Activated CD8-positive, alpha-beta memory T cell treated with anti-CD3 and anti-CD28 coated beads, Interleukin-2, amount 50 U/mL, for 1 hour (primary cell): ENCODE results near the gene DCLK2.

Experiments
- DNase-seq: peaks from one replicate; pipeline ENCODE4 v3.0.0-alpha.2; 2020; ENCODE audit errors: extremely low read depth

The DCLK2 gene

DNA sequence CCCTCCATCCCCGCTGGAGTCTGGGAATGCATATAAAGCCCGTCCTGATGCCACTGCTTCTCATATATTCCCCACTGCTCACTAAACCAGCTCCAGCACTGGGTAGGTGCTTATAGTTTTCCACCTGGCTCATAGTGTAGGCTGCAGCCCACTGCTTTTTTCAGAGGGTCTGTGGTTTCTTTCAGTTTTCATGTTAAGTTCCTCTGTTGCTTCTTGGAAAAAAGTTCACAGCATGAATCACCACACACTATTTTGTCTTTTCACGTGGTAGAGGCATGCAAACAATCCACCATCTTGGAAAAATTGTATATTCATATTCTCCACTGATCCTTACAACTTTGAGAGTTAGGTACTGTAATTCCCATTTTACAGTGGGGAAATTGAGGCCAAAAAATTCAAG lies 39.4 kb downstream of the DCLK2 start:
- DNase-seq = no peak

DNA sequence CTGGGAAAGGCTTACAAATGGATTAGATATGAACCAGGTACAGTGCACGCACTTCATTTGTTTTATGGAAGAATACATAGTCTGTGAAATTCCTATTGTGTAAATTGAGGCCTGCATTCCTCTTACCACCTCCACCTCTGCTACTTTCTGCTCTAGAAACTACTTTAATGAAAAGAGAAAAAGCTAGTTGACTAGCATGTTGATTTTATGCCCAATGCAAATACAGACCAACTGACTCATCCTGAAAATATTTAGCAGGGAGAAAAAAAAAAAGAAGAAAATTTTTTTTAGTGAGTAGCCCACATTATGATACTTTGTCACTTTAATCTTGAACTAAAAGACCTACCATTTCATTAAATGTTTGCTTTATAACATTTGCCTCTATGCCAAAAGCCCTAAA lies 41.2 kb downstream of the DCLK2 start:
- no peak for DNase-seq

DNA sequence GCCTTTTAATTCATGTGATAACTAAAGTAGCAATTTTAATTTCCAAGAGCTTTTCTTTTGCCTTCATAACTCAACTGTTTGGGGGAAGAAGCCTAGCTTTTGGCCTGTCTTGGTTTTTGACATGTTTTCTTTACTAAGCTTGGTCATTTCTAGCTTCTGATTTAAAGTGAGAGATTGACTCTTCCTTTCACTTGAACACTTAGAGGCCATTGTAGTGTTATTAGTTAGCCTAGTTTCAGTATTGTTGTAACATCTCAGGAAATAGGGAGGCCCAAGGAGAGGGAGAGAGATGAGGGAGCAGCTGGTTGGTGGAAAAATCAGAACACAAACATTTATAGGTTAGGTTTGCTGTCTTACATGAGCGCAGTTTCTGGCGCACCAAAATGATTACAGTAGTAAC lies 44.8 kb downstream of the DCLK2 start:
- no peak for DNase-seq

DNA sequence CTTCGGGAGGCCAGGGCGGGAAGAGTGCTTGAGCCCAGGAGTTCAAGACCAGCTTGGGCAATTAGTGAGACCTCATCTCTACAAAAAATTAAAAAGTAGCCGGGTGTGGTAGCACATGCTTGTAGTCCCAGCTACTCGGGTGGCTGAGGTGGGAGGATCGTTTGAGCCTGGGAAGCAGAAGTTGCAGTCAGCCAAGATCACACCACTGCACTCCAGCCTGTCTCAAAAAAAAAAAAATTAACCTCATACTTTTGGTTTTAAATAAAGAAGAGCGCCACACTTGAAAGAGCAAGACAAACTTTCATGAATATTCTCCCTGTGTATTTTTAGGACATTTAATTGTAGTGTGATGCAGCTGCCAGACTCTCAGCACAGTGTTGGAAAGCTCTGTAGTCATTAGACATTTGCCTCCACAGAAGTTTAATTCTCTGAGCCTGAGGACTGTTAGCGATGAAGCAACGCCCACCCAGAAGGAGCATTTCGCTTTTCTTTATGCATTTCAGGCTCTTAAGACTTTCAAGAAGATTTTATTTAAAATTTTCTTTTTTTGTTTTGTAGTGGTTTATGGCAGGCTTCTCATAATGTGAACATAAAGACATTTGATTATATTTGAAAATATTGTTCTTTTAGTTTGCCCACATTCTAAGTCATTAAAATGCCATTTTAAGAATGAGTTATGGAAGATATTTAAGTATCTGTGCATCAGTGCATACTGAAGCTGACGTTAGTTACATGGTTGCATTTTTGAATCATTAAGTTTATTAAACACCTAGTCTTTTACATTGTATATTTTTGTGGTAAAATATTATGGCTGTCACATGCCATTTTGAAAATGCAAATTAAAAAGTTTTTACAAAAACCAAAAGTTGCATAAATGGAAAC lies 45.8 kb downstream of the DCLK2 start:
- no peak for DNase-seq

DNA sequence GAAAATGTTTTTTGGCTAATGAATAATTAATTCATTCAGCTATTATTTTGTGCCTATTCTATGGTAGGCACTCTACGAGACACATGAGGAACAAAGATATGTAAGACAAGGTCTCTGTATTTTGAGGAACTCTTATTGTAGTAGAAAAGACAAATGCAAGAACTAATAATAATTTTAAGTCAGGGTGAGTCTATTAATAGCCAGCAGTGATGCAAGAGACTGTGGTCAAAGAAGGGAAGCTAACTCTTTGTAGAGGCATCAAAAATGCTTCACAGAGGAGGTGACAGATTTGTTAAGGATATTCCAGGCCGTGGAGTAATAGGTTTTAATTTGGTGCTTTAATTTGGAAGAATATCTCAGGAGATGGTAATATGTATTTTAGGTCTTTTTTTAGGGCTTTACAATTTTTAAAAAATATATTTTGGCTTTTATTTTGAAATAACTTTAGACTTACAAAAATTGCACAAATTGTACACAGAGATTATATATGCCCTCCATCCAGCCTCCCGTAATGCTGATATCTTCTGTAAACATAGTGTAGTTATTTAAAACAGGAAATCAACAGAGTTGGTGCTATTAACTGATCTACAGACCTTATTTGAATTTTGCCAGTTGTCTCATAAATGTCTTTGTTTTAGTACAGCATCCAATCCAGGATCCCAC lies 48.1 kb downstream of the DCLK2 start:
- no peak for DNase-seq

DNA sequence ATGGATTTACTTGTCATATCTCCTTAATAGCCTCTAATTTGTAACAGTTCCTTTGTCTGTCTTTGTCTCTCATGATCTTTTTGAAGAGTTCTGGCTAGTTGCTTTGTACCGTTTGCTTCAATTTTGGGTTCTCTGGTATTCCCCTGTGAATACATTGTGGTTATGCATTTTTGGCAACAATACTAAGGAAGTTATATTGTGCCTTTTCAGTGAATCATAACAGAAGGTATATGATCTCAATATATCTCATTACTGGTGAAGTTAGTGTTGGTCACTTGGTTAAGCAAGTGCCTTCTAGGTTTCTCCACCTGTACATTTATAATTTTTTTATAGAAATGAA lies 48.6 kb downstream of the DCLK2 start:
- DNase-seq = no peak

DNA sequence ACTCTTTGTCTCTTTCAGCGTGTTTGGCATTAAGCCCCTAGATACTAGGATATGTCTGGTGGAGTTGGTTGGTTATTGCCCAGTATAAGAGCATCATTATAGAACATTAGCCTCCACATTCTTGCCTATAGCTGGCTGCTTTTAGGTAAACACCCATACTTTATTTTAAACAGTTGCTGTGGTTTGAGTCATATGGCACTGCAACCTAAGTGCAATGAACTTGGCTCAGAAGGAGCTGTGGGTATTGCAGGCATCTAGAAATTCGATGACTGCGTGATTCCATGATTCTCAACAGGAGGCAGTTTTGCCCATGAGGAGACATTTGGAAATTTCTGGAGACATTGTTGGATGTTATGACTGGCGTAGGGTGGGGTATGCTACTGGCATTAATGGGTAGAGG lies 49.5 kb downstream of the DCLK2 start:
- no peak for DNase-seq

DNA sequence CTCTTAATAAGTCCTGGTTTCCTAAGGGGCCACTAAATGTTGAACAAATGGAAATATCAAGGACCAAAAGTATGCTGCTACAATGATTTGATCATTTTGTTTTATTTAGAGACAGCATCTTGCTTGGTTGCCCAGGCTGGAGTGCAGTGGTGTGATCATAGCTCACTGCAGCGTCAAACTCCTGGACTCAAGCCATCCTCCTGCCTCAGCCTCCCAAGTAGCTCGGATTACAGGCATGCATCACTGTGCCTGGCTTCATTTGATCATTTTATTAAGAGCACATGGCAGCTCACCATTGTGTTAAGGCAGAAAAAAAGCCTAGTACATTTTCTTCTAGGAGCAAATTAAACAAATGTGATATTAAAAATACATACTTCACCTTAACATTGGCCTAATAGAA lies 52.7 kb downstream of the DCLK2 start:
- no peak for DNase-seq

DNA sequence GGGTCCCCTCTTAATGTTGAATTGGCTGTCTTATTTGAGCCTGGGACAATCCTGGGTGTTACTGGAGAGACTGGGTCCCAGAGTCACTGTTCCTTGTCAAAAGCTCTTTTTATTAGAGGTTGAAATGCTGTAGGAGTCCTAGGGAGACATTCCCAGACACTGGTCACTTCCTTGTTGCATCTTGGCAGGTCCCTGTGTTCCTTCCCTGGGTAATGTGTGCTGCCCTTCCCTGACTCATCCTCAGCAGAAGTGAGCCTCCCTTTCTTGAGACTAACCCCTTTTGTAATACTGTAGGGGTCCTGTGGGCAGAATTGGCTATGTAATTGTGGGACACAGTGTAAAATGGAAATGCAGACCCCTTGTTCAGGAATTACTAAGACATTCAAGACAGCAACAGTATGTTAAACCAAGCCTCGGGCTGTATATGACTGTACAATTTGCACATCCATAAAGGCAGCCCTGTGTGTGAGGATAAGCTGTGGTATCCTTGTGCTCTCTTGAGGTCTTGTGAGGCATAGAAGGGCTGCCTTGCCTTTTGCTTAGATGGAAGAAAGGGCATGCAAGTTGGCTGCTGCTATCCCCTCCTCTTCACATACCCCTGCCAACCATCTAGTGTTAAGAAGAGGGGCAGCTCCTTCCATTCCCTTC lies 53.5 kb downstream of the DCLK2 start:
- DNase-seq = no peak

DNA sequence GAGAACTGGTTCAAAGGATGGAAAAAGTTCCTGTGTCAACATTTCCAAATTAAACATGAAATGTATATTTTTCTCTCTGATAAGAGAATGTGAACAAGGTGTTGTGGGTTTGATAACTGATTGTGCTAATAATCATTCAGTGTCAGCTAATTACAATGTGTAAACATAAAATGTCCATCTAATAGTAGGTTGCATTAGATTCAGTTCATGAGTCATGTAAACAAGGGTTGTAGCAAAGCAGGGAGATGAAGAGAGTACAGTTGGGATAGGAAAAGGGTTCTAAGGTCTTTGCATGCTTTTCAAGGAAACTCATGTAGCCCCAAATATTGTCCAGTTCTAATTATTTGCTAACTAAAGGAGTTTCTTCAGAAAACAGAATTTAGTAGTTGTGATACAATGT lies 55.4 kb downstream of the DCLK2 start:
- no peak for DNase-seq

DNA sequence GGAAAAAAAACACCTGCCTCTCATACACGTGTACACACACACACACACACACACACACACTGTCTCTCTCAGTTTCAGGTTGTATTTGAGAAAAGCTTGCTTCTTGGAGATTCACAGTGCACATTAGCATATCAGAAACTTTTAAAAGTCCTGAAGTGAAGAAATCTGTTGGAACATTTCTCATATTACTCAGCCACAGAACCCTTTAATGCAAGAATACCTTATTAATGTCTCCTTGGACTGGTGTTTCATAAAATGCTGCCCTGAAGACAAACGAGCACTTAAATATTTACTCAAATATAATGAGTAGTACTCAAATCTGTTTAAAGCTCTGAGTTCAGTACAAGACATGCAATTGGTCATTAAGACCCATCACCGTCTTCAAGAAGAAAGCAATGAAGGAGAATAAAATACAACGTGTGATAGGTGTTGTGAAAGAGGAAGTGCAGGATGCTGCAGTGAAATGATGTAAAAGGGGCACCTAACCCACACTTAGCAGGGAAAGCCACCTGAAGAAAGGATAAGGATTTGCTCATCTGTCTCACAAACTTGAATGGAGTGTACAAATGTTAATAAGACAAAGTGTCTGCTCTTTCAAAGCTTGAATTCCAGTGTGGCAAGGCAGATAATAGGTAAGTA lies 57.0 kb downstream of the DCLK2 start:
- DNase-seq = no peak

DNA sequence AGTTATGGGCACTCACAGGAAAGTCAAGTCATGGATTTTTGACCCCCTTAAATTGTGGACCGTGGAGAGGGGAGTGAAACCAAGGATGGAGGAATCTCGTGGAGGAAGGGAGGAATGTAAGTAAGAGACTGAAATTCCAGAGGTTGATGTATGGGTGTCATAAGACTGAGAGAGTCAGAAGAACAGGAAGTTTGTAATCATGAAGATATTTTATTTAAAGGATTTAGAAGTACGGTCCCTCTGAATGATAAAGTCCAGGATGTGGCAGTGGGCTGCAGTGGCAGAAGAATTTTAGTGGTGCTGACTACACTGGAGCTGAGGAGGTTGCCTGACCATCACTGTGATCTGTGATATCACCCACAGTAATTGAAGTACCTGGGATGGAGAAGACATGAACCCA lies 57.8 kb downstream of the DCLK2 start:
- no peak for DNase-seq

DNA sequence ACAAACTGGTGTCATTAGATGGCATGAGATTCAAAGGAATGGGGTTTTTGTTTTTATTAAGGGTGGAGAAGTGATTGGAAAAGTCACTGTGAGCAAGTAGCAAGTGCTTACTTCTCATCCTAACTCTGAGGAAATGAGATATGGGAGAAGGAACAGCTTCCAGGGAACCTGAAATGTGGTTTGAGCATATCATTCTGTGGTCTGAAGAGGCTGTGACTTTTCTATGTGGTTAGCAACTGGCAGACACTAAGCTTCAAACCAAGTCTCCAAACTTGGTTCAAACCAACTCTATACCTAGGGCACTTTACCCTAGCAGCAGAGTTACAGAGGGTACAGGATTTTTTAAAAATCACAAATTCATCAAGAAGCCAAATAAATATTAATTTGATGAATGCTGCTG lies 58.2 kb downstream of the DCLK2 start:
- DNase-seq = no peak

DNA sequence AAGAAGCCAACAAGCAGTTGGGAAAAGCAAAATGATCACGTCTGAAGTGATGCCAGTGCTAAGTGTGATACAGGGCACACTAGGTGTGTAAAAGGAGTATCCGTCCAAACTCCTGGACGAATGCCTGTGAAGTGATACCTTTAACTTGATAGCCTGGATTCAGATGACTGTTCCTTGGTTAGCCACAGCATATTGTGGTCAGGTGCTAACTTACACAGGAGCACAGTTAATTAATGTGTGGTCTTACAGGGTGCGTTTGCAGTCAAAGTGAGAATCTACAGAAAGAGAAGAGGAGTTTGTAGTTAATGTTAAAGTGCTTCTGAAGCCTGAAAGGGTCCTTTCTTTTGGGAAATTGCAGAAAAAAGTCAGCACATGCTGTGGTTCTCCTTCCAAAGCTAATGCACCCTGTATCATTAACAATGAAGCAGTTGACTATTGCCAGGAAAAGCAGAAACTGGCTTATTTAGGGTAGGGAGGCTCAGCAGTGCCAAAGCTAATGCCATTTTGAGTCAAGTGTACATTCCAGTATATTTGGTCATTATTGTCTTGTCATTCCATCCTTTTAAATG lies 61.1 kb downstream of the DCLK2 start:
- no peak for DNase-seq

DNA sequence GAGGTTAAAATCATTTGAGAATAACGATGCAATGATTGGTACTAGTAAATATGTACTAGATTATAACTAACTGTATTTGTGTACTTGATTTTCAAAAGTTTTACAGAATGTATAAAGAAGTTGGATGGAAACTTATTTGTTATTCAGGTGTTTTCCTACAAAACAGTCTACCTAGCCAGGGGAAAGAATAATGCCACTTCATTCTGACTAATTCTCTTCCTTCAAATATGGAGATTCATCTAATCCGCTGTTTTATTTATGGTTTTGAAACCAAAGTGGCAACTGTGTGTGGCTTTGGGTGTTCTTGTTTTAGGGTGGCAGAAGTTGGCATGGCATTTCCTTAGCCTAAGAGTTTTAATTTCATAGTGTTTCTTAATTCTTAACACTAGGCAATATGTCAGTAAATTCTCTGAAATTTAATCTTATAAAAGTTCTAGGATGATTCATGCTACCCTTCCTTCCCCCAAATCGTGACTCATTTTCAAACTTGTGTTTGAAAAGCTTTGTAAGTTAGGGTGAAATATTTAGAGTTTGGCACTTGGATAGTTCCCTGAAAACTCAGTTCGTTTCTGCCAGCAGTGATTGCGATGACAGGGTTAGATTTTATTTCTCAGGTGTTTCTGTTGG lies 62.6 kb downstream of the DCLK2 start:
- DNase-seq = no peak

DNA sequence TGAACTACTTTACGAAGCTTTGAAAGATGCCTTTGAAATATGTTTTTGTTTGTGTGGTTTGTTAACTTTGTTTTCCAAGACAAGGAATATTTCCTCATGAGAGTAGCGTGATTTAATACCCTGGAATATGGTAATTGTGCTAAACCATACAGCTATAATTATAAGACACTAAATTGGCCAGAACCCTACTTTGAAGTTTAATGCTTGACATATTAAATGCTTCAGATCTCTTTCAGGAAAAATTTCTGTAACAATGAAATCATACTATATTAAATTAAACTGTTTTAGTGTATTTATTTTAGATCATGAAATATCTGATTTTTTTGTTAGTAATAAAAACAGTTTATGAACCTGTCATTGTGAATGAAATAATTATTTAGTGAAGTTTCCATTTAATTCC lies 63.5 kb downstream of the DCLK2 start:
- DNase-seq = no peak

DNA sequence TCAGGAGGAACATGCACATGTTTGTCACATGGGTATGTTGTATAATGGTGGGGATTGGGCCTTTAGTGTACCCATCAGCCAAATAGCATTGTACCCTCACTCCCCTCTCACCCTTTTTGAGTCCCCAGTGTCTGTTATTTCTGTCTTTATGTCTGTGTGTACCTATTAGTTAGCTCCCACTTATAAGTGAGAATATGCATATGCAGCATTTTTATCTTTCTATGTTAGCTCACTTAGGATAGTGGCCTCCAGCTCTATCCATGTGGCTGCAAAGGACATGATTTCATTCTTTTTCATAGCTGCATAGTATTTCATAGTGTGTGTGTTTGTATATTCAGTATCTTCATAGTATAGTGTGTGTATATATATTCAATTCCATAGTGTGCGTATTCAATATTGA lies 64.6 kb downstream of the DCLK2 start:
- no peak for DNase-seq

DNA sequence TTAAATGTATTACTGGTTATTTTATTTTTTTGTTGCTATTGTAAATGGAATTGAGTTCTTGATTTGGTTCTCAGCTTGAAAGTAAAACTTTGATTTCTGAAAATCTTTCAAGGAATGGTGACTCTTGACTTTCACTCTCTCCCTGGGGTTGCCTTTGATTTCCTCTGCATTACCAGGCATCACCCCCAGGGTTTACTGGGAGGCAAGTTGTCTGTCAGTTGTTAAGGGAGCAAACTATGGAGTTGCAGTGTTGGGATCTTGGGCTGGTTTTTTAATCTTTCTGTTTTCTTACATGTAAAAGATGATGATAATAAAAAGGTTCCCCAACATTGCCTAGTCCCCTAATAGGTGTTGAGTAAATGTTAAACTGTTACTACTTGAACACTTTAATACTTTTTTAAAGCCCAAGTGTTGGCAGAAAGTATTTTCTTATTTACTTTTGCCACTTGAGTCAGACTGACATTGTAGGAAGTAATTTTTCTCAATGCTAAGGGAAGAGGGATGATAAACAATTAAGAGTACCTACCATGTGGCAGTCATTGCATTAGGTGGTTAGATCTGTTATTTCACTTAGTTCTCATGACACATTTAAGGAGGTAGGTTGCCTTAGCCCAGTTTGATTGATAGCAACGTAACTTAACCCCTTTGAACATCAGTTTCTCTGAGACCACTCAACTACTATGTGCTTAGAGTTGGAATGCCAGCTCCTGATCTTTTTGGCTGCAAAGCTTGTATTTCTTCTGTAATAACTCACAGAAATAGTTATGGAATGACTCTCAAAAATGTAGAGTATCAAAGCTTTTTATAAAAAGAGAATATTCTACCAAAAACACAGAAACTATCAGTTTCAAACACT lies 67.1 kb downstream of the DCLK2 start:
- no peak for DNase-seq

DNA sequence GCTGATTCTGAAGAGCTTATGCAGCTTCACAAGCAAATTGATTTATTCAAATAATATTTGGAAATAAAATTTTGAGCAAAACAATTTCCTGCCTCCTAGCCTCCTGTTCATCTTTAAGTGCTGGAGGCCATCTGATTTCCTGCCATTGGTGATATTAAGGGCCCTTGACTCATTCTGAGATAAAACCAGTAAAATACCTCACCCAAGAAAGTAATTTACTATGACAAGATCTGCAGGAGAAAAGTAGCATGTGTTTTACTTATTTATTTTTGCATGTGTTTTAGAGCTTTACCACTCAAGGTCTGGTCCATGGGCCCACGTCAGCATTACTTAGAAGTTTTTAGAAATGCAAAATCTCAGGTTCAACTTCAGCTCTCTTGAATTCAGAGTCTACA lies 67.7 kb downstream of the DCLK2 start:
- DNase-seq = no peak

DNA sequence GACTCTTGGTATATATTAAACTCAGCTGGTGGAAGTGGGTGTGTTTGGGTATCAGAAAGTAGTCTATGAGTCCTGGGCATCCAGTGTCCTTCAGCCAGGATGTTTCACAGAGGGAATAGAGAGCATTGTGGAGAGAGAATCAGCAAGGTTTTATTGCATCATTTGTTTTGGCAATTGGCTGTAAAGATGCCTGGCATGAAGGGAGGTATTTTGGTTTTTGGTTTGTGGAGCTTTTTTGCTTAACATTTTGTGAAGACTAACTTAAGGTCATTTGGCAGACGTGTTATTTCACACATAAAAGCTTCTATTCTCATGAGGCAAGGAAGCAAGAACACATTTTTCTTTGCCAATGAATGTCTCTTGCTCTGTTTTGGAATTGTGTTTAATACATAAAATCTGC lies 71.1 kb downstream of the DCLK2 start:
- no peak for DNase-seq

DNA sequence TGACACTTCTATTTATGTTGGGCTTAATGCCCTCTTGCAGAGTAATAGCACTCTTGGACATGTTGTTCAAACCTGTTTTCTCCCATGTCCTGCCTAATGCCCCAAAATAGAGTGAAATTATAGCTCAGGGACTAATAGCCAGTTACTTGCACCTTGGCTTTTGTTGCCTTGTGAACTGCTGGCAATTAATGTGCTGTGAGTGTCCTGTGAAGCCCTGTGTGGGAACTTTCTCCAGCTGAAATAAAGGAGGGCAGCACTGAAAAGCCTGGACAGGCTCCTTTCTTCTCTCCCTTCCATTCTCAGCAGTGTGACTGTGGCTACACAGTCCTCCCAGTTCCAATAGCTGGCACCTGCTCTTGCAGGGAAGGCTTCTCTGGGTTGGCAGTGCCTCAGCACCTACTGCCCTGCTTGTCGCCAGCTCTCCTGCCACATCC lies 72.4 kb downstream of the DCLK2 start:
- no peak for DNase-seq
